ENCODE data around the gene SWT1. TPM values are rescaled to one million over a fixed set of nuclear protein-coding genes. Genes with fewer than 3 reads are reported as not detected.

The SWT1 gene
- total and polyA plus RNA-seq, 9 of the 15 experiments (the other 6 are each of a cell fraction or from before 2014, with no cell fraction given): 1.5 to 3.4 (median 2.3) TPM

- Histone ChIP-seq H4K20me1 (replicated peaks; ENCODE audit: control insufficient read depth, insufficient read depth, low read length) (peaks cover 18% of the 10 kb centered on the region), H3K36me3 (ENCODE audit: control insufficient read depth, insufficient read depth, low read length) (peaks cover 82% of the 10 kb centered on the region), H3K4me1 (replicated peaks in 1 of 2; ENCODE audit: control insufficient read depth in 2 of 2, insufficient read depth in 2 of 2, low read length in 2 of 2) (peaks cover 0 to 23% of the 10 kb centered on the region in 2 experiments; a peak in 2 of 5 replicates), H3K79me2 (ENCODE audit: control insufficient read depth, insufficient read depth, low read length) (peaks cover 63% of the 10 kb centered on the region), H3K9me1 (ENCODE audit: control insufficient read depth, insufficient read depth, low read length) (no peaks in the 10 kb centered on the region), H3K4me2 (ENCODE audit: insufficient read depth, low read length) (no peak overlapping the region), H3K4me3 (no peak overlapping the region), H3K27me3 (ENCODE audit: control insufficient read depth in 2 of 2, insufficient read depth in 2 of 2, low read length in 2 of 2) (no peaks in the 10 kb centered on the region), H3K9me3 (replicated peaks; ENCODE audit: control insufficient read depth, insufficient read depth, low read depth, low read length) (no peaks in the 10 kb centered on the region), H3K9ac (ENCODE audit: insufficient read depth in 1 of 2, low read depth in 2 of 2, low read length in 2 of 2) (no peak overlapping the region), H3K27ac (ENCODE audit: extremely low read depth, low read depth, low read length) (no peak overlapping the region), H2AFZ (ENCODE audit: low read depth, low read length) (no peak overlapping the region)
- intact Hi-C loops (cut with micrococcal nuclease) (no loop called here), in situ Hi-C loops (cut with MboI) (no loop called here)
- TF ChIP-seq, protein P1, sequence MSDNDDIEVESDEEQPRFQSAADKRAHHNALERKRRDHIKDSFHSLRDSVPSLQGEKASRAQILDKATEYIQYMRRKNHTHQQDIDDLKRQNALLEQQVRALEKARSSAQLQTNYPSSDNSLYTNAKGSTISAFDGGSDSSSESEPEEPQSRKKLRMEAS (CRISPR knock-in tag; IDR thresholded peaks at IDR 0.05): no peak
- TF ChIP-seq PCBP1 (IDR thresholded peaks at IDR 0.05; ENCODE audit: low read depth, low read length, poor library complexity, severe bottlenecking): no peak
- no TSS peak for BruUV-seq (replicated peaks)
- WGBS (ENCODE audit: insufficient coverage, low coverage, missing lambda C conversion rate): 64% methylated on average over 2 of the region's 2 CpGs
- POLR2A ChIA-PET: interaction anchor here (1.4 kb wide), 1 partner anchor 16 kb away, joined by 7 read pairs; no protein-coding TSS in a partner anchor
- no peak for ATAC-seq
- no peak for DNase-seq (ENCODE audit: extremely low read depth in 1 of 4, low spot score in 3 of 4)
- CTCF ChIA-PET (ENCODE audit: low intra/inter-chr PET ratio): no interaction called here
- no peak for FAIRE-seq
Observed at GRCh38 chr1:185309566-185309965, 152.6 kb downstream of the SWT1 start.

GRCh38 chr1:185311589-185312225 is 154.7 kb downstream of the SWT1 start:
- H3K4me1 ChIP-seq (replicated peaks in 1 of 2; ENCODE audit: control insufficient read depth in 2 of 2, insufficient read depth in 2 of 2, low read length in 2 of 2): peaks cover 8 to 27% of the 10 kb centered on the region in 2 experiments; a peak in 3 of 5 replicates
- intact Hi-C loops (cut with micrococcal nuclease): loop anchor here (10.0 kb wide), 4 partner anchors 107 to 803 kb away; partner anchors contain the start of genes EDEM3 and RNF2
- no peak overlapping the region for H3K9ac ChIP-seq (ENCODE audit: insufficient read depth in 1 of 2, low read depth in 2 of 2, low read length in 2 of 2)
- in situ Hi-C loops (cut with MboI): no loop called here
- H3K4me2 ChIP-seq (ENCODE audit: insufficient read depth, low read length): no peak overlapping the region
- no TSS peak for BruUV-seq (replicated peaks)
- ATAC-seq: no peak
- no peak overlapping the region for H3K27ac ChIP-seq (ENCODE audit: extremely low read depth, low read depth, low read length)
- peaks cover 82% of the 10 kb centered on the region for H3K79me2 ChIP-seq (ENCODE audit: control insufficient read depth, insufficient read depth, low read length)
- no peak overlapping the region for H2AFZ ChIP-seq (ENCODE audit: low read depth, low read length)
- ChIA-PET CTCF (ENCODE audit: low intra/inter-chr PET ratio) (interaction anchor here (0.6 kb wide), 1 partner anchor 44 kb away, joined by 3 read pairs; no protein-coding TSS in a partner anchor), POLR2A (interaction anchor here (0.6 kb wide), 1 partner anchor 18 kb away, joined by 3 read pairs; no protein-coding TSS in a partner anchor)
- peaks cover 29% of the 10 kb centered on the region for H4K20me1 ChIP-seq (replicated peaks; ENCODE audit: control insufficient read depth, insufficient read depth, low read length)
- H3K9me3 ChIP-seq (replicated peaks; ENCODE audit: control insufficient read depth, insufficient read depth, low read depth, low read length): no peaks in the 10 kb centered on the region
- H3K36me3 ChIP-seq (ENCODE audit: control insufficient read depth, insufficient read depth, low read length): peaks cover 64% of the 10 kb centered on the region
- H3K4me3 ChIP-seq: no peak overlapping the region
- DNase-seq (ENCODE audit: extremely low read depth in 1 of 4, low spot score in 3 of 4): no peak
- H3K27me3 ChIP-seq (ENCODE audit: control insufficient read depth in 2 of 2, insufficient read depth in 2 of 2, low read length in 2 of 2): no peaks in the 10 kb centered on the region
- H3K9me1 ChIP-seq (ENCODE audit: control insufficient read depth, insufficient read depth, low read length): no peaks in the 10 kb centered on the region
- no peak for FAIRE-seq
- TF ChIP-seq HNRNPUL1 (IDR thresholded peaks at IDR 0.05; ENCODE audit: low read length): no peak
- TF ChIP-seq ZNF239 (CRISPR knock-in tag; IDR thresholded peaks at IDR 0.05): no peak
- no peak for TF ChIP-seq CGGBP1 (CRISPR knock-in tag; IDR thresholded peaks at IDR 0.05)
- TF ChIP-seq NFE2 (IDR thresholded peaks at IDR 0.05; ENCODE audit: low read depth): no peak
- no peak for TF ChIP-seq FOXJ2 (tag; IDR thresholded peaks at IDR 0.05)
- no peak for TF ChIP-seq ZFX (CRISPR knock-in tag; IDR thresholded peaks at IDR 0.05)
- no peak for TF ChIP-seq SNIP1 (IDR thresholded peaks at IDR 0.05; ENCODE audit: low read depth)
- no peak for TF ChIP-seq POLR2AphosphoS5 (IDR thresholded peaks at IDR 0.05; ENCODE audit: control insufficient read depth, insufficient read depth, low read depth, low read length)
- TF ChIP-seq TOE1 (IDR thresholded peaks at IDR 0.05; ENCODE audit: borderline replicate concordance): no peak
- no peak for TF ChIP-seq TOE1 (CRISPR knock-in tag; IDR thresholded peaks at IDR 0.05; ENCODE audit: borderline replicate concordance, low read depth)
- TF ChIP-seq STAT5A (IDR thresholded peaks at IDR 0.05; ENCODE audit: borderline replicate concordance, low read length): no peak
- TF ChIP-seq ZNF124 (CRISPR knock-in tag; IDR thresholded peaks at IDR 0.05): no peak
- no peak for TF ChIP-seq PTTG1 (tag; IDR thresholded peaks at IDR 0.05; ENCODE audit: low read depth)
- TF ChIP-seq SAP30 (IDR thresholded peaks at IDR 0.05; ENCODE audit: borderline replicate concordance, insufficient read depth, low read depth, low read length, poor library complexity, severe bottlenecking): no peak
